Measurements from ENCODE around the gene NKIRAS2.

NKIRAS2 gene

DNA sequence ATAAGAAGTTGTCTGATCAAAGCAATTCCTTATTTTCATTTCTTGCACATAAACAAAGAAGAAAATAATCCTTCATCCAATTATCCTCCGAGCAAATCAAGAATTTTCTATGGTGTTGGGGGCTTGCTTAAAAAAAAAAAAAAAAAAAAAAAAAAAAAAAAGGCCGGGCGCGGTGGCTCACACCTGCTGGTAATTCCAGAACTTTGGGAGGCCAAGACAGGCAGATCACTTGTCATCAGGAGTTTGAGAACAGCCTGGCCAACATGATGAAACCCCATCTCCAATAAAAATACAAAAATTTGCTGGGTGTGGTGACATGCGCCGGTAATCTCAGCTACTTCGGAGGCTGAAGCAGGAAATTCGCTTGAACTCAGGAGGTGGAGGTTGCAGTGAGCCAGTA is 34.0 kb upstream of the NKIRAS2 start:
- TF ChIP-seq, protein P1, sequence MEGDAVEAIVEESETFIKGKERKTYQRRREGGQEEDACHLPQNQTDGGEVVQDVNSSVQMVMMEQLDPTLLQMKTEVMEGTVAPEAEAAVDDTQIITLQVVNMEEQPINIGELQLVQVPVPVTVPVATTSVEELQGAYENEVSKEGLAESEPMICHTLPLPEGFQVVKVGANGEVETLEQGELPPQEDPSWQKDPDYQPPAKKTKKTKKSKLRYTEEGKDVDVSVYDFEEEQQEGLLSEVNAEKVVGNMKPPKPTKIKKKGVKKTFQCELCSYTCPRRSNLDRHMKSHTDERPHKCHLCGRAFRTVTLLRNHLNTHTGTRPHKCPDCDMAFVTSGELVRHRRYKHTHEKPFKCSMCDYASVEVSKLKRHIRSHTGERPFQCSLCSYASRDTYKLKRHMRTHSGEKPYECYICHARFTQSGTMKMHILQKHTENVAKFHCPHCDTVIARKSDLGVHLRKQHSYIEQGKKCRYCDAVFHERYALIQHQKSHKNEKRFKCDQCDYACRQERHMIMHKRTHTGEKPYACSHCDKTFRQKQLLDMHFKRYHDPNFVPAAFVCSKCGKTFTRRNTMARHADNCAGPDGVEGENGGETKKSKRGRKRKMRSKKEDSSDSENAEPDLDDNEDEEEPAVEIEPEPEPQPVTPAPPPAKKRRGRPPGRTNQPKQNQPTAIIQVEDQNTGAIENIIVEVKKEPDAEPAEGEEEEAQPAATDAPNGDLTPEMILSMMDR (conservative IDR thresholded peaks at IDR 0.05; ENCODE audit: low read depth, low read length), result no peak
- no peak overlapping the region for H3K4me3 ChIP-seq (ENCODE audit: low read depth, low read length)
- no peak for DNase-seq (ENCODE audit: low read depth)

DNA sequence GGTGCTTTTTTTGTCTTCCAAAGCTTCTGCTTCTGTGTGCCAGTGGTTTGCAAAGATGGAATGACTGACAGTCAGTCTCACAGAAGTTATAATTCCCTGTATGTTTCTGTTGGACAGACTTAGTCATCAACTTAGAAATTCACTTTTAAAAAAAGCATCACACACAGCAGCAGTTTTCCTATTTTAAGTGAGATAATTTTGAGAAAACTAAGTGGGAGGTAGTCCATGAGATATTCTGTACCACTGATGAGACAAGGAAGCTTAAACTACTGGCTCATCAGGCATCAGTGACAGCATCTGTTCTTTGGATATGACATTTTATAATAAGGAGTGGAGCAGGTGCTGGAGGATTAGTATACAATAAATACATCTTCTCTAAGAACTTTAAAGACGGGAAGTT is 33.3 kb upstream of the NKIRAS2 start:
- H3K4me3 ChIP-seq (ENCODE audit: low read depth, low read length), result no peak overlapping the region
- no peak for DNase-seq (ENCODE audit: low read depth)

DNA sequence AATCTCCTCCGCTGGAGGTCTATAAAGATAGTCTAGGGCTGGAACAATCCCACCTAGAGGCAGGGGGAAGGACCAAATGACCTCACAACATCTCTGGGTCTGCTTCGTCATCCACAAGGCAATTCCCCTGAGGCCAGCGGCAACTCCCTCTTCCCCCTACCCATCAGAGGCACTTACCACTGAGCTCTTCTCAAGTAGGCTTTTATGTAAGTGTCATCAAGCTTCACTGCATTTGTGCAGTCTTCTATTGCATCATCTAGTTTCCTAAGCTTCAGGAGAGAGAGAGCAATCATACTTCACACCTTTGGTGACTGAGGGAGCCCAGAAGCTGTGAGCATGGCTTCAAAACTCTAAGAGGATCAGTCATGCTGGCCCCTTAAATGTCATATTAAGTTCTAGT is 32.2 kb upstream of the NKIRAS2 start:
- peak; percentile 51 for DNase-seq (ENCODE audit: low read depth)
- TF ChIP-seq, protein P1 (conservative IDR thresholded peaks at IDR 0.05; ENCODE audit: low read depth, low read length), result no peak
- H3K4me3 ChIP-seq (ENCODE audit: low read depth, low read length), result no peak overlapping the region

More for the DNA sequence above, 33.3 kb upstream of the NKIRAS2 start:
- TF ChIP-seq, protein P1 (conservative IDR thresholded peaks at IDR 0.05; ENCODE audit: low read depth, low read length), result no peak

DNA sequence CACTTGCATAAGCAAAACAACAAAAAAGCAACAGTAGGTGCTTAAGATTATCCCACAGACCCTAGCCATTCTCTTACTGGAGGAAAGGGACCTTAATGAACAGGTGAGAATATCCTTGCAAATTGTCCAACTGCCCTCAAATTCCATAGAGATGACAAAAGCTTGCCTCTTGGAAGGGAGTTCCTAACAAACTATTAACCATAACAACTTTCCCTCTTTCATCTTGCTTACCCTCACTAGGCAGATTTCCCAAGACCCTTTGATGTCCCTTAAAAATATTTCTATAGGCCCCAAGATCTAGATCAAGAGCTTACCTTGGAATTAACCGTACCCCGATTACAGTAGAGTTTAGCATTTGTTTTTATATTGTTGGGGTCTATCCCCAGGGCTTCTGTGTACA is 31.5 kb upstream of the NKIRAS2 start:
- TF ChIP-seq, protein P1 (conservative IDR thresholded peaks at IDR 0.05; ENCODE audit: low read depth, low read length), result no peak
- no peak overlapping the region for H3K4me3 ChIP-seq (ENCODE audit: low read depth, low read length)
- DNase-seq (ENCODE audit: low read depth), result no peak

DNA sequence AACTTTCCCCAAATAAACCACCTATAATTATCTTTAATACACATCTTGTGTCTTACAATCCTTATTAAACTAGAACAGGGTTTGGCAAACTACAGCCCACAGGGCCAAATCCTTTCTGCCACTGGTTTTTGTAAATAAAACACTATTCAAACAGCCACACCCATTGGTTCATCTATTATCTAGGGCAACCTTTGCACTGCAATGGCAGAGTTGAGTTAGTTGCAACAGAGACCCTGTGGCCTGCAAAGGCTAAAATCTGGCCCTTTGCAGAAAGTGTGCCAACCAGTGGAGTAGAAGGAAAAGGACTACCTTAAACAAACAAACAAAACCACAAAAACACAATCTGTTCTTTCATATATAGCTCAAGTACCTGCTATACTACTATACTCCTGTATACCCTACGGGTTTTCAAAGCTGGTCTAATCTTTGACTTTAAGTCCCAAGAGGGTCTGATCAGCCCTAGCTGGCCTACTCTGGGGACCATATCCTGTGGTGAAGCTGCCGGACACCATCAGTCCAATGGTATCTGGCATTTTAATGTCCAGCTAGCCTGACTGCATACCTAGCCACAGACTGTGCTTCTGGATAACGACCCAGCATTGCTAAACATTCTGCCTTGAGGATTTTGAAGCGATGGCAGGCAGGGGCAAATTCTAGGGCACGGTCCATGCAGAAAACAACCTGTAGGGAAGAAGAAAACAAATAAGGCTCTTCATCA is 30.0 kb upstream of the NKIRAS2 start:
- TF ChIP-seq, protein P1 (conservative IDR thresholded peaks at IDR 0.05; ENCODE audit: low read depth, low read length), result no peak
- no peak overlapping the region for H3K4me3 ChIP-seq (ENCODE audit: low read depth, low read length)
- DNase-seq (ENCODE audit: low read depth), result no peak

DNA sequence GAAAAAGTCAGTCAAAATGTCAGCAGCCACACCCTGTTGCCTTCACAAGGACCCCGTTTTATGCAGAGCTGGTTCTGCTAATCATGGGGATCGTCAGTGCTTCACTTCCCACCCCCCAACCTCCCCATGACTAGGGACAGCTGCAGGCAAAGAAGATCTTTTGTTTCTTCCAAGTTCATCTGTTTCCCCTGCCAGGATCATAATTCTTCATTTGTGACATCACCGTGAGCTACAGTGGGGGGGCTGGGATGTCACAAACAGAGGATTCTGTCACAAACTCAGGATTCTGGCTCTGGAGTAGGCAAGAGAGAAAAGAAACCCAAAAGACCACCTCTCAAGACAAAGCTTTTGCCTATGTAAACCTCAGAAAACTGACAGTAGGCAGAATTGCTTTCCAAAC is 27.3 kb upstream of the NKIRAS2 start:
- no peak overlapping the region for H3K4me3 ChIP-seq (ENCODE audit: low read depth, low read length)
- TF ChIP-seq, protein P1 (conservative IDR thresholded peaks at IDR 0.05; ENCODE audit: low read depth, low read length), result no peak
- peak; percentile 39 for DNase-seq (ENCODE audit: low read depth)

DNA sequence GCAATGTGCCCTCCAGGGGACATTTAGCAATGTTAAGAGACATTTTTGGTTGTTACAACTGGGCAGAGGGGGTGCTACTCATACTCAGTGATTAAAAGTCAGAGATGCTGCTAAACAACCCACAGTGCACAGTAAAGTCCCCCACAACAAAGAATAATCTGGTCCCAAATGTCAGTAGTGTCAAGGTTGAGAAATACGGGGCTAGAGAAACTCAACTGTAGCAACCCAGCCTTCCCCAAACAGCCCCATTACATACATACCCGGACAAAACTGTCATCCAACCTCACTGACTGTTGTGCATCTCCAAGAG is 23.1 kb upstream of the NKIRAS2 start:
- DNase-seq (ENCODE audit: low read depth), result no peak
- TF ChIP-seq, protein P1 (conservative IDR thresholded peaks at IDR 0.05; ENCODE audit: low read depth, low read length), result no peak
- H3K4me3 ChIP-seq (ENCODE audit: low read depth, low read length), result no peak overlapping the region
